Activated CD8-positive, alpha-beta memory T cell treated with anti-CD3 and anti-CD28 coated beads for 24 hours (primary cell): Measurements from ENCODE around the gene PTPRN2.

Source experiments
- DNase-seq: peaks from one replicate; pipeline ENCODE4 v3.0.0-alpha.2; 2020

PTPRN2 gene

DNA sequence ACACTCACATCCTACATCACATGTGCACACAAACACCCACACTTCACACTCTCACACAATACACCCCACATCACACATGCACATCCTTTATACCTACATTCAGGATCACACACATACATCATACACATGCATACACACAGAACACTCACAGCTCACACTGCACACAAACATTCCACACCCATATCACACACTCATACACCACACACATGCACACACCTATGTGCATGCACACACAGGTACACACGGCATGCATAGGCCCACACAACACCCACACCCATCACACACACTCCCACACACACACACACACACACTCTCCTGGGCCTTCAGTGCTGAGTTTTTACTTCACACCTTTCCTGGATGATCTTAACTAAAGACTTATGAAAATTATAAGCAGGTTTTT lies 1030.4 kb downstream of the PTPRN2 start:
- no peak for DNase-seq

DNA sequence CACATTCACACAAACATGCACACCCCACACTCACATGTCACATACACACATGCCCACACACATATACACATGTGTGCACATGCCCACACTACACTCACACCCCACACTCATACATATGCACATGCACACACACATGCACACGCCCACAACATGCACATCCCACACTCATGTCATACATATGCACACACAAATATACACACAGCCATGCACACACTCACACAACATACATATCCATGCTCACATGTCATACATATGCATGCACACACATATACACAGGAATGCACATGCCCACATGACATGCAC lies 1031.0 kb downstream of the PTPRN2 start:
- DNase-seq = no peak

DNA sequence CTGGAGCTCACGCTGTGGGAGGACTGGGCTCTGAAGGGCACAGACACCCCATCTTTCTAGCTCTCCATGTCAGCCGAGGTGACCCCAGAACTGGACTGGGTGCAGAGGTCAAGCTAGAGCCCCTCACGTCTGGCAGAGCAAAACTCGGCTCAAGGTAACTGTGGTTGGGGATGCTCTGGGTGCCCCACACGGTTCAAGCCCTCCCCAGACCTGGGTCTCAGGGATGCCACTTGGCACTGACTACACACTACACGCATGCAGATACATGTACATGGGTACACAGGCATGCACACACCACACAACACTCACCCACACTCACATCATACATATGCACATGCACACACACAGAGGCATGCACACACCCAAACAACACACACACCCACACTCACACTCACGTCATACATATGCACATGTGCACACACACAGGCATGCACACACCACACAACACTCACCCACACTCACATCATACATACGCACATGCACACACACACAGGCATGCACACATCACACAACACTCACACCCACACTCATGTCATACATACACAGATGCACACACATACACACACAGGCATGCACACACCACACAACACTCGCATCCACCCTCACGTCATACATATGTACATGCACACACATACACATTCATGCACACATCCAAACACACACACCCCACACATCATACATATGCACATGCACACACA lies 1031.5 kb downstream of the PTPRN2 start:
- DNase-seq = no peak

DNA sequence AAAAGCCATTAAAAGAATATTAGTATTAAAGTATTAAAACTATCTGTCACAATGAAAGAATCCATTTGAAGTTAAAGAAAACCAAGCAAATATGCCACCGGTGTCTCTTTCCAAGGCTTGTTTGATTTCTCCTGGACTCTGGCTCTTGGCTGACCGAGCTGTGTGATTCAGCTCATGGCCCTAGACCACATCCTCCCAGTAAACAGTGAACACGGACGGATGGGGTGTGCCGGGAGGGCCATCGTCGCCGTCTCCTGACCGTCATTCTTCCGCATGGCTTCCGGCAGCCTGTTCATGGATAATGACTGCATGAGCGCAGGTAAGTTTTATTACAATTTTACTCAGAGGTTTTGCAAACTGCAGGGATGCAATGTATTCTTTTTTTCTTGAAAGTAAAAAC lies 1032.3 kb downstream of the PTPRN2 start:
- DNase-seq = no peak

DNA sequence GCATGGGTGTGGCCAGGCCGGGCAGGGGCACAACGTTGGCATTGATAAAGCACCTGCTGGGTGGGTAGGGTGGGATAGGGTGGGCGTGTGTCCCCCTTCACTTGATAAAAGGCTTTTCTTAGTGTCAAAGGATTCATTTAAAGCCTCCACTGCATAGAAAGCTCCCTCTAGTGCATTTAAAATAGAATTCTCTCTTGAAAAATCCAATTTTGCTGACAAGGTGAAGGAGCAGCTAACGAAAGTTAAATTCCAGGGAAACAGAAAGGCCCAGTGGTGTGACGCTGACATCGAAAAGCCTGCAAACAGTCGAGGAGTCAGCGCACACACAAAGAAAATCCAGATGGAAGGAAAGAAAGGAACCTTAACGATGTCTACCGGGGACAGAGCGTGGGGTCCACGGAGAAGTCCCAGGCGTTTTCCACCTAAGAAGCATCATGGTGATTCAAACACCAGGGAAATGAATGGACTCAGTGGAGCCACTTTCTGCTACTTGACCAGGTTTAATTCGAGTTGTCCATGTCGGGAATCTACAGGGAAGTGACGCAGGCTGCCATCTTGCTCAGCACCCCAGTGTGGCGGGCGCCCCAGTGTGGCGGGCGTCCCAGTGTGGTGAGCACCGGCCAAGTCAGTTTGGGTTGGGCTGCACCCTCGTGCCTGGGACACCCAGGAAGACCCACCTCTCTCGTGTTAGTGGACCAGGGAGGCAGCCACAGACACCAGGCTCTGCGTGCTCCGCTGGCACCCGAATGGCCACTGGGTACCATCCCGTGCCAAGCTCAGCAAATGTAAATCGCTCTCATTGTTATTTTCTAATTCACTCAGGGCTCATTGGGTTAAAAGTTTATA lies 1033.0 kb downstream of the PTPRN2 start:
- DNase-seq = no peak

DNA sequence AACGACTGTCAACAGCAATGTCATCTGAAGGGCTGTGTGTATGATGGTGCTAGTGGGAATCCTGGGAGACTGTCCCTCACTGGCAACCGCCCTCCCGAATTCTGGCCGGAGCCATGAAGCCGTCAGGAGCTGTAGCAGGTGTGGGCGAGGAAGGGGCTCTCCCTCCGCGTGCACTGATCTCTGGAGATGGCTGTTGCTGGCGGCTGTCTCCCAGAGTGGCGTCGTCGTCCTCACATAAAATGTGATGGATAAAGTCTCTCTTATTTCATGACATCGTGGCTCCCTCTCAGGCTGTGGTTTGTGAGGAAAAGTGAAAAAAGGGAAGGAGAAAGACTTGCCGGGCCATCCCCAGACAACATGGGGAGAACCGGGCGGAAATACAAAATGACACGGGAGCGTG lies 1034.4 kb downstream of the PTPRN2 start:
- DNase-seq = no peak

DNA sequence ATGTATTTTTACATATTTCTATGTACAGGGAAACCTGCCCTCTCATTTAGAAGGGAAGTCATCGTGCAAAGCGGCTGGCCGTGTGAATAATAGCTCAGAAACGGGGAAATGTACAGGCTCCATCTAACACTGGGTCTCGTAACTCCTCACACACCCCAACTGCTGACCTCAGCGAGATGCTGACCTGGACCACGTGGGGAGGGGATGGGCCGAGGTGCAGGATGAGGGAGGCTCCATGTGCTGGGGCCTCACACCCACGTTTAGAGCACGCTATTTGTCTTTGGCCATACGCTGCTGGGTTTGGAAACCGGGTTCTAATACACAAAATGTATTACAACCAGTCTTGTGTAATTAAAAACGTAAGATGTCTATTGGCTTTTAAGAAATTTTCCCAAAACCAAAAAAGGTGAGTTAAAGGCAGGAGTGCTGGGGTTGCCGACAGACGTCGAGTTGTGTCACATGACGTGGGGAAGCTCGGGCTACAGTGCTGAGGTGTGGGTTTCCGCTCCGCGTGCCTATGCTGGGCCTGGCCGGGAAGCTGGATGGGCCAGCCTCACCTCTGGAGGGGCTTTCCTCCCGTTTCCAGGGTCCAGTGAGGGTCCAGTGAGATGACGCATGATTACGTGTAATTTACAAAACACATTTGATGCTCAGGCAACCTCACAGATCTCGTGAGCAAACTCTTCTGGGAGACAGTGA lies 1035.2 kb downstream of the PTPRN2 start:
- no peak for DNase-seq

DNA sequence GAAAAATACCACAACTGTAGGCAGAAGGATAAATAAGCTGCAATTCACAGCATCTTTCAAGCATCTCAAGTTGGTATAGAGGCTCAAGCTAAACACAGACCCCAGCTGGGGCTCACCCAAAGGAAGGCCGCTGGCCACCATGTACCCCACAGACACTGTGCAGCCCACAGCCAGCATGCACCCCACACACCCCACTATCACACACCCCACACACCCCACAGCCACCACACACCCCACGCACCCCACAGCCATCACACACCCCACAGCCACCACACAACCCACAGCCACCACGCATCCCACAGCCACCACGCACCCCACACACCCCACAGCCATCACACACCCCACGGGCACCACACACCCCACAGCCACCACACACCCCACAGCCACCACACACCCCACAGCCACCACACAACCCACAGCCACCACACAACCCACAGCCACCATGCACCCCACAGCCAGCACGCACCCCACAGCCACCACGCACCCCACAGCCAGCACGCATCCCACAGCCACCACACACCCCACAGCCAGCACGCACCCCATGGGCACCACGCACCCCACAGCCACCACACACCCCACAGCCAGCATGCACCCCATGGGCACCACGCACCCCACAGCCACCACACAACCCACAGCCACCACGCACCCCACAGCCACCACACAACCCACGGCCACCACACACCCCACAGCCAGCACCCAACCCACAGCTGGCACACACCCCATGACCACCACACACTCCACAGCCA lies 1036.1 kb downstream of the PTPRN2 start:
- DNase-seq = no peak

DNA sequence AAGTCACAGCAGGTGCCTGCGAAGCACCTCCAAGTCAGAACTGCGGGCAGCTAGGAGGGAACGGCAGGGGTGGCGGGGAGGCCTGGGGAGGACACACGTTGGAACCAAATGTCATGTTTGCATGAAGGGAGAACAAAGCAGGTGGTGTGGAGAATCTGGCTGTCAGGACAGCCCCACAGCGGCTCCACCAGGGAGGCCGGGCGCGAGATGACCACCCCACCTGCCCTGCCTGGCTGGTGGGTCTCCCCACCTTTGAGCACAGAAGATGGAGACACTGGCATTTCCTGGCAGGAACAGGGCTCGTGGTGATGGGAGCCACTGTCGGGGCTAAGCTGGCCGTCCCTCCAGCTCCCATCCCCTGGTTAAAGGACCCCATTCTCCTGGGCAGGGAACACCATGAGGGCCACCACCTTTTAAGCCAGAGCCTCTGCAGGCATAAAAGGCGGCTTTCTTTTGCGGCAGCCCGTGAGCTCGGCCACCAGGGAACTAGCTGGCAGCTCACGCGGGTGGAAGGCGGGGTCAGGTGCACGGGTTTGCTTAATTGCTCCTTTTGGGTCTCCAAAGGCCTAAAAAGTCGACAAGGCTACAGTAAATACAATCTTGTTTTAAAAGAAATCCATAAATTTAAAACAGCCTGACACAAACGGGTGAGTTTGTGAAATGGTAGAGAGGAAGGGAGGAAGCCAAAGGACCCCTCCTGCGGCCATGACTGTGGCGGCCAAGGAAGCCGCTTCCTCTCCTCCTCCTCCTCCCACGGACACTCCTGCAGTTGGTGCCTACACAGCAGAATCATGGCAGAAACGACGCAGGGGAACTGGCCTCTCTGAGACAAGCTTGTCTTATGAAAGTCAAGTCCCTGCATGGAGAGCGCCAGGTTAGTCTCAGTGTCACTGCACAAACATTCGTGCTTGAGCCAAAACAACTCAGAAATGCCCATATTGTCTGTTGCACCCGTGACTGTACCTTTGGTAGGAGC lies 1037.0 kb downstream of the PTPRN2 start:
- no peak for DNase-seq

DNA sequence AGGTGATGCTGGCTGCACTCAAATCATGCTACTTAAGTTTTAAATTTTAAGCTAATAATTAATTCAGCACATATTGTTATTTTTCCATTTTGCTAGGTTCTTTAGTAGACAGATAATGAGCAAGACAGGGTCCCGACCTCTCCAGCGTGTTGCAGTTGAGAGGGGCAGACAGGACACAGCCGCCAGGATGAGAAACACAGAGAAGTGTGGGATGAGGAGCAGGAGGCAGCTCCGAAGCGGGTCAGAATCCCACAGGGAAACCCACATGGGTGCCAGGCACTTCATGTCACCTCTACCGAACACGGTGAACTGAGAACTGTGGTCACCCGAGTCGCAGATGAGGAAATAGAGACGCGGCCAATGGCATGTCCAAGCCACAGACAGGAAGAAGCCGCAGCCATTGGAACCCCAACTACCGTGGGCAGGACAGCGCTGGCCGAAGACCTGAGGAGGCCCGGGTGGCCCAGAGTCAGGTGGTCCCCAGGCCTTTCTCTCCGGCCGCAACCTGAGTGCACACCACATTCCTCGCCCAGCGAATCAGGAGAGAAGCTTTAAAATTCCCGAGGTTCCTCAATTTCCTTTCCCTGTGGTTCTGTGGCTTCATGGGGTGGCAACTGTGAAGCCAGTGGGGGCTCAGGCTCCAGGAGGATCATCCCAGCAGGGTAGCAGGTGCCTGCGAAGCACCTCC lies 1037.9 kb downstream of the PTPRN2 start:
- DNase-seq = no peak

DNA sequence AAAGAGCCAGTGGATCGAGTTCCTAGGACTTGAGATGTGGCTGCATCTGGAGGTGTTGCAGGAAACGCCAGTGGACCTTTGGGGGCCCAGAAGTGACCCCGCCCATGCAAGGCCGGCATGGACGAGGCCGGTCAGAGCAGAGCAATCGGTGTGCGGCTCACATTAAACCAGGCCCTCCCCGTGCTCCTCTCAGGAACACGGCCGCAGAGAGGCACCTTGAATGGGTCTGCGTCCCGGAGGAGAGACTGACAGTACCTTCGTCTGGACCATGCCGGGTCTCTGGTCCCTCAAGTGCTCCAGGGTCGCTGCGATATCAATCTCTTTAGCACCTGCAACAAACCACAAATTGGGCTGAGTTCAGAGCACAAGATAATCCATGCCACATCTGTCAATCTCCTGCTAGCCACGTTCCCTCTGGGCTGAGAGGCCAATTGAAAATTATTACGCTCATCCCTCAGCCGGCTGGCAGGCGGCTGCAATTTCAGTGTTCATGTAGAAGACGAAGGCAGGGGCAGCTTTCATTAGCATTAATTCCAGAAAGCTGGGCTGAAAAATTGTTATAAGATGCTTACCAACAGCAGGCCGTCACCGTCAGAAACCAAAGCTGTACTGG lies 1038.8 kb downstream of the PTPRN2 start:
- DNase-seq = no peak

DNA sequence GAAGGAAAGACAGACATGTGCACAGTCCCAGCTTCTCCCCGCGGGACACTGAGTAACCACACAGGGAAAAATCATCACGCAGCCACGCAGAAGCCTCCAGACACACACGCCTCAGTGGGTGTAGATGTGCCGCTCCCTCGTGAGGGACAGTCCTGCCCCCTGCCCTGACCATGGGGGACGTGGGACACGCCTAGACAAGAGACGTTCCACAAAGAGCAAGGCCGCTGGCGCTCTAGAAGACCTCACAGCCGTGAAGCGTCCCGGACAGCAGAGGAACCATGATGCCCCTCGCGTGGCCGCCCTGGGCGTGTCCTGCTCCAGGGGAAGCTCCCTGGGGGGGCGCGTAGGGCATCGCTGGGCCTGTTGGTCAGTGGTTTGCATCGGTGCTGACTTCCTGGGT lies 1040.0 kb downstream of the PTPRN2 start:
- DNase-seq = no peak

DNA sequence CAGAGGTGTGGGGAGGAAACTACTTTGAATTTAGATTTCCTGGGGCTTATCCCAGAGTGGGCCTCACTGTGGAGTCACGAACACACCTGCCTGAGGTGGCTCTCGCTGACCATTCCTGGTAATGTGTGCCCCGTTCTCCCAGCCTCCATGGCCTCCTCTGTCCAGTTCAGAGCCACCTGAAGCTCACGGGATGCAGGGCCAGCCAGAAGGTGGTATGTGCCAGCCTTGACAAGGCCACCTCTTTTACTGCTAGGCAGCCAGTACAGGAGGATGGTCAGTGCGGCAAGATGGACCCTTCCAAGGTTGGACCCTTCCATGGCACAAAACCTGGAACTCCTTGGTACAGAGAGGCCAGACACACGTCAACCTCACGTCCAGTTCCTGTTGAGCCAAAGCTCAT lies 1040.5 kb downstream of the PTPRN2 start:
- no peak for DNase-seq

DNA sequence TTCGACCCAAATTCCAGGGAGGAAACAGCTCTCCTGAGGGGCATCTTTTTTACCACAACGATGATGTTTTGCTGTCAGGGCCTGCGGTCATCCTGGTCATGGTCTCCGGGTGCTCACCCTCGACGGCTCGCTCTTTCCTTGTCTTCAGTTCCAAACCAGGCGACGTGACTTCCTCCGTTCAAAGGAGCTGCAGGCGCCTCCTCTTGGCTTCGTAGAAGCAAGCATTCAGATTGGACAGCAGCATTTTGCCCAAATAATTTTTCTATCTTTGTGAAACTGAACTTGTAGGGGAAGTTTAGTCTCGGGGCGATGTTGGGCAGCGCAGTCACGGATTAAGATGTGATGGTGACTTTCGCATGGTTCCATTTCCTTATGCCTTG lies 1042.0 kb downstream of the PTPRN2 start:
- DNase-seq = no peak

DNA sequence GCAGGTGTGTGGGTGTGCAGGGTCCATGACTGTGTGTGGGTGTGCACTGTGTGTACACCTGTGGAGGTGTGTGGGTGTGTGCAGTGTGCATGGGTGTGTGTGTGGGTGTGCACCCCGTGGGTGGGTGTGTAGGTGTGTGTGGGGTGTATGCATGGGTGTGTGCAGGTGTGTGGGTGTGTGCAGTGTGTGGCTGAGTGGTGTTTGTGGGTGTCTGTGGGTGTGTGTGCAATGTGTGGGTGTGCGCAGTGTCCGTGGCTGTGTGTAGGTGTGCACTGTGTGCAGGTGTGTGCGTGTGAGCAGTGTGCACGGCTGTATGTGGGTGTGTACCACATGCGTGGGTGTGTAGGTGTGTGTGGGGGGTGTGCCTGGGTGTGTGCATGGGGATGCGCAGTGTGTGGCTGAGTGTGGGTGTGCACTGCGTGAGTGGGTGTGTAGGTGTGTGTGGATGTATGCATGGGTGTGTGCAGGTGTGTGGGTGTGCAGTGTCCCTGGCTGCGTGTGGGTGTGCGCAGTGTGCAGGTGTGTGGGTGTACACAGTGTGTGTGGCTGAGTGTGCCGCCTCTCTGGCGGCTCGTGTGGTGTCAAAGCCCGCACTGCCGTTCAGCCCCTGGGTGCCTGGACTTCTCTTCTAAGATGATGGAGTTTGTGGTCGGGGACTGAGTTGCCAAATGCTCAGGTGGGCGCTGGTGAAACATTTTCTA lies 1042.5 kb downstream of the PTPRN2 start:
- no peak for DNase-seq

DNA sequence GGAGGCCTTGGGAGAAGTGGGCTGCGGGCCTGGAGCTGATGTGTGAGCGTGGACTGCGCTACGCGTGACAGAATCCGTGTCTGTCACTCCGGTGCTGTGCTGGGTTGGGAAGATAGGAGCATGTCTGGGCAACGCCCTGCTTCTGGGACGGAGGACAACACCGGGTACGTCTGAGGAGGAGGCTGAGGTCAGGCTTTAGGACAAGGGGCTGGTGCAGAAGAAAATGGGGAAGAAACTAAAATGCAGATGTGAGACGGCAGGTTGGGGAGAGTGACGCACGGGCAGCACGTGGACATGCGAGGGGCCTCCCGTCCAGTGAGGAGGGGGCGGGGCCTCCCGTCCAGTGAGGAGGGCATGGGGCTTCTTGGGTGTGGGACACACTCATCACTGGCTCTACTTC lies 1043.4 kb downstream of the PTPRN2 start:
- DNase-seq = no peak

DNA sequence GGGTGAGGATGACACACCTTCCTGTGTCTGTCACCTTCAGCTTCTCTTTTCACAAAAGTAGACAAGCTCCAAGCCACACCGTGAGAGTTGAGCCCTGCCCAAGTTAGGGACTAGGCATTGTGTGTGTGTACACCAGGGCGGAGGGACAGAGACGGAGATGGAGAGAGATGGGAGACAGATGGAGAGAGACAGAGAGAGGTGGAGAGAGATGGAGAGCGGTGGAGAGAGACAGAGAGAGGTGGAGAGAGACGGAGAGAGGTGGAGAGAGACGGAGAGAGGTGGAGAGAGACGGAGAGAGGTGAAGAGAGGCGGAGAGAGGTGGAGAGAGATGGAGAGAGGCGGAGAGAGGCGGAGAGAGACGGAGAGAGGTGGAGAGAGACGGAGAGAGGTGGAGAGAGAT lies 1043.8 kb downstream of the PTPRN2 start:
- no peak for DNase-seq

DNA sequence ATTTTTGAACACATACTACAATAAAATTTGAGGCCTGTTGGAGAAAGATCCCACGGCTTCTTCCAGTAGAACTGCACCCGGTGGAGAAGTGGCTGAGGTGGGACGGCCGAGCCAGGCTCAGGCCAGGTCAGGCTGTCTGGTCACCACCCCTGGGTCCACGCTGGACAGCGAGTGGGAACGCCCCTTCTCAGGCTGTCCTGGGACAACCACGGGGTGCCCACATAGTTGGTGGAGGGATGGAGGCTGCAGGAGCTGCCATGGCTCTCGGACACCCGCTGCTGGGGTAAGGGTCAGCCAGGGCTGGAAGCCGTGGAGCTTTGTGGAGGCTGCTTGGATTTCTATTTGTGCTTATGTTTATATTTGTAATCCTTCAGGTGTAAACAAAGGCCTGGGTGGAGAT lies 1044.3 kb downstream of the PTPRN2 start:
- no peak for DNase-seq

DNA sequence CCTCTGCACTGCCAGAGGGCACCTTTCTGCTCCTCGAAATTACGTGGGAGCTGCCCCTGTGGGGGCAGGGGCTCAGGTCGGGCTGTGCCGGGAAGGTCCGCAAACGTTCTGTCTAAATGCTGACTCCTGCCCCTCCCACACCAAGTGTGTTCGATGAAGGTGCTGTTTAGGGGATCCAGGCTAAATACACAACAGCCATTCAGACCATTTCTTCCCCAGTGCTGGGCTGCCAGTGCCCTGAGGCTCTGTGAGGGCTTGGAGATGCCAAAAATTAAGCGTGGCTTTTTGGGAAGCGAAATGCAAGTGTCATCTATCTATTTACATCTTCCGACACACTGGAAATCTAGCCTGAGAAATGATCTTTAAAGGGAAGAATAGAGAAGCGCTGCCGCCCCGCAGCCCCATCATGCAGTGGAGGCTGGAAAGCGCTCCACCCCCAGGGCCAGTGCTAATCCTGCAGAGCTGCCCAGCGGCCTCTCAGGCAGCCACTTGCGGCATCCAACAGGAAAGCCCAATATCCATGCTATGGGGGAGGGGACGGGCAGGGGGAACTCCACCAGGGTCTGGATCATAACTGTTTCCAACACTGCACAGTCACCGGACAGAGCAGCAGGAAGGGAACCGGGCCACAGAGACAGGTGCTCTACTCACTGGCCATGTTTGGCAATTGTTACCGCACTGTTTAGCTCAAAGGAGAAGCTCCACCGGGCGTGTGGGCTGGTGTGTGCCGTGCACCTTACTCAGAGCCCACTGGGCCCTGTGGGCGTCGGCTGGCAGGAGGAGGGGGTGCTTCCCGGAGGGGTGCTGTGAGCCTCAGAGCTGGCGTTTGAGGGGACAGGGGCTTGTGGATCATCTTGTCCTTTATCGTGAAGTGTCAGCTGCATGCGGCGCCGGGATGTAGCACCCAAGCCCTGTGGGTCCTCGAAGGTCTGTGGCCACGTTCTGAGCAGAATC lies 1045.3 kb downstream of the PTPRN2 start:
- DNase-seq = no peak
